GM18858 (cell line): Measurements from ENCODE around the gene GALNT5.
"Not testable (repeated sequence)": the region's sequence is repeated elsewhere in the genome, so short reads cannot be mapped to it uniquely, and the experiment has no call there.

Experiments
- ATAC-seq: cut with Tn5 transposase; IDR thresholded peaks from one replicate; pipeline ENCODE4 v1.9.1; 2021; ENCODE audit not compliant: unreplicated experiment

The GALNT5 gene

GRCh38 chr2:157250836-157251235, 6.7 kb upstream of the GALNT5 start:
- ATAC-seq, result no peak

- no peak for ATAC-seq
These were observed 5.6 kb upstream of the GALNT5 start for GRCh38 chr2:157251932-157252331.

- ATAC-seq, result no peak
These were observed 5.0 kb upstream of the GALNT5 start for GRCh38 chr2:157252529-157252928.

GRCh38 chr2:157254041-157254440, 3.5 kb upstream of the GALNT5 start:
- no peak for ATAC-seq

GRCh38 chr2:157255746-157256145, 1.8 kb upstream of the GALNT5 start:
- ATAC-seq, result no peak

GRCh38 chr2:157256626-157257025, 879 bp upstream of the GALNT5 start:
- ATAC-seq, result peak; percentile 98

- no peak for ATAC-seq
These were observed 1.2 kb downstream of the GALNT5 start for GRCh38 chr2:157258520-157259326.

- ATAC-seq, result no peak
These were observed 1.9 kb downstream of the GALNT5 start for GRCh38 chr2:157259386-157259785.

GRCh38 chr2:157259960-157260359, 2.5 kb downstream of the GALNT5 start:
- no peak for ATAC-seq

GRCh38 chr2:157260533-157261198, 3.2 kb downstream of the GALNT5 start:
- ATAC-seq, result no peak

GRCh38 chr2:157261199-157261782, 3.8 kb downstream of the GALNT5 start:
- no peak for ATAC-seq

GRCh38 chr2:157262248-157262647, 4.7 kb downstream of the GALNT5 start:
- no peak for ATAC-seq

GRCh38 chr2:157264099-157264498, 6.6 kb downstream of the GALNT5 start:
- no peak for ATAC-seq

GRCh38 chr2:157265825-157266224, 8.3 kb downstream of the GALNT5 start:
- no peak for ATAC-seq

GRCh38 chr2:157267476-157267875, 10.0 kb downstream of the GALNT5 start:
- ATAC-seq, result no peak

- ATAC-seq, result no peak
These were observed 11.6 kb downstream of the GALNT5 start for GRCh38 chr2:157269060-157269459.

GRCh38 chr2:157269922-157270321, 12.4 kb downstream of the GALNT5 start:
- peak; percentile 67 for ATAC-seq

- peak; percentile 44 for ATAC-seq
These were observed 14.2 kb downstream of the GALNT5 start for GRCh38 chr2:157271590-157272203.

- not testable (repeated sequence) for ATAC-seq
These were observed 21.8 kb downstream of the GALNT5 start for GRCh38 chr2:157279311-157279710.

- ATAC-seq, result no peak
These were observed 23.8 kb downstream of the GALNT5 start for GRCh38 chr2:157281316-157281715.

- ATAC-seq, result no peak
These were observed 26.0 kb downstream of the GALNT5 start for GRCh38 chr2:157283468-157283867.

GRCh38 chr2:157287160-157287559, 29.7 kb downstream of the GALNT5 start:
- ATAC-seq, result no peak
